Tongue (tissue), 2 donors: ENCODE measurements around the gene SETSIP. TPM values are rescaled to one million over a fixed set of nuclear protein-coding genes. Genes with fewer than 3 reads are reported as not detected.
"Not testable (repeated sequence)": the region's sequence is repeated elsewhere in the genome, so short reads cannot be mapped to it uniquely, and the experiment has no call there.

Source experiments
- DNase-seq: peaks from one replicate; pipeline ENCODE4 v3.0.0-alpha.2; 2015
- total RNA-seq: library from RNA; depleted of rRNA; stranded (reverse); fragments of >200 nt; gene quantifications from one replicate; pipeline ENCODE4 v1.2.3, GENCODE V29; 2014

SETSIP gene
- total RNA-seq, 1 donor from 2014 or later, result not detected

- DNase-seq, result no peak
Observed at GRCh38 chr1:92051948-92052347, 23.3 kb downstream of the SETSIP start.

DNA sequence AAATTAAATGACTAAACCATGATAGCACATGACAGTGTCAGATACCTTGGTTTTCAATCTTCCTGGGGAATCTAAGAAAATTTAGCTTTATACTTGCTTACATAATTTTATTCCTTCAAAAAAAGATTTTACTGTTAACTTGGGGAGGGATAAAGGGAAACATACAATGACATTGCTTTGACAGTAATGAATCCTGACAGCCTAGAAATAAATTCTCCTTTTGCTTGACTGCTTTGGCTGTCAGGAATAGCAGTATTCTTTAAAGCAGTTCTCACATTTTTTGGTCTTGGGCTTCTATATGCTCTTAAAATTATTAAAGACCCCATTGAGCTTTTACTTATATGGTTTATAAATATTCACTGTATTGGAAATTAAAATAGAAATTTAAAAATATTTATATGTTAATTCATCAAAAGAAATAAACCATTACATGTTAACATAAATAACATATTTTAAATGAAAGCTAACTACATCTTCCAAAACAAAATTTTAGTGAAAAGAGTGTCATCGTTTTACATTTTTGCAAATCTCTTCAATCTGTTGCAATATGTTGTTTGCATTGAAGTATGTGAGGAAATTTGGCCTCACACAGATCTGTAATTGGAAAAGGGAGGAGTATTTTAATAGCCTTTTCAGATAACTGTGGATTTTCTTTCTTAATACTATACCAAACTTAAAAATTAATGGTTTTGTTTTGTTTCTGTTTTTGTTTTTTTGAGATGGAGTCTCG is 29.3 kb downstream of the SETSIP start:
- no peak for DNase-seq

- no peak for DNase-seq
Observed at GRCh38 chr1:92043621-92044020, 31.6 kb downstream of the SETSIP start.

DNA sequence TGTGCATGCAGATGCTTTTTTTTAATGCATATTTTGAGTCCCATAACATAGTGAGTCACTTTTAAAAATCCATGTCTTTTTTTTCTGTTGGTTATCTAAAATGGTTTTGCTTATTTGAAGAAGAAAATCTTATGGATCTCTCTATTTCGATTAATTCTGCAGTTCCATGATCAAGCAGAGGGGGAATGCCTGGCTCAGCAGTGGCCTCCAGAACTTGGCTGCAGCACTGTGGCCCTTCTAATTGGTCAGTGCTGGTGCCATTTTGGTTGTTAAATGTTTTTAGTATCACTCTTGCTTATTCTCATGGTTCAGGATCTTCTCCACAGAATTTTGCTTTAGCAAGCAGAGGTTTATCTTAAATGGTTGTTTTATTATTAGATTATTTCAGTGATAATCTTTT is 34.2 kb downstream of the SETSIP start:
- no peak for DNase-seq

DNA sequence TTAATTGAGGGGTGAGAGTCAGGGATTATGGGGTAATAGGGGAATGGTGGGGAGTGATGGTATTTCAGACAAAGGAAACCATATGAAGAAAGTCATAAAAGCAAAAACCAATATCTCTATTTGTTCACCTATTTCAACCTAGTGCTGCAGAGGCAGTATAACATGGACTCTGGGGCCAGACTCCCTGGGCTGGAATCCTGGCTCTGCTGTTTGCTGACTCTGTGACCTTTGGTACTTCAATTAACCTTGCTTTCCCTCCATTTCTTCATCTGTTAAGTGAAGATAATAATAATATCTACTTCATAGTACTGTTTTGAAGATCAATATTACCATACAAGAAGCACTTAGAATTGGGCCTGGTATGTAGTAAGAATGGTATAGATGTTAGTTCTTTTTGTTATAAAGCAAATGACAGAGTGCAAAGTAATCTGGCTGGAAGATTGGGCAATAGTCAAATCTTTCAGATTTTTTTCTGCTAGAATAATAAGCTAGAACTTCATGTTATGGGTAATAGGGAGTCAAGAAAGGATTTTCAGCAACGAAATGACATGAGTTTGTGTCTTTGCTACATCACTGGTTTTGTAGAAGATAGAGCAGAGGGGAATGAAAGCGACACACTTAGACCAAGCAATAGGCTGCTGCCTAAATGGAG is 36.4 kb downstream of the SETSIP start:
- DNase-seq, result no peak

GRCh38 chr1:92037400-92037799 is 37.8 kb downstream of the SETSIP start:
- no peak for DNase-seq

DNA sequence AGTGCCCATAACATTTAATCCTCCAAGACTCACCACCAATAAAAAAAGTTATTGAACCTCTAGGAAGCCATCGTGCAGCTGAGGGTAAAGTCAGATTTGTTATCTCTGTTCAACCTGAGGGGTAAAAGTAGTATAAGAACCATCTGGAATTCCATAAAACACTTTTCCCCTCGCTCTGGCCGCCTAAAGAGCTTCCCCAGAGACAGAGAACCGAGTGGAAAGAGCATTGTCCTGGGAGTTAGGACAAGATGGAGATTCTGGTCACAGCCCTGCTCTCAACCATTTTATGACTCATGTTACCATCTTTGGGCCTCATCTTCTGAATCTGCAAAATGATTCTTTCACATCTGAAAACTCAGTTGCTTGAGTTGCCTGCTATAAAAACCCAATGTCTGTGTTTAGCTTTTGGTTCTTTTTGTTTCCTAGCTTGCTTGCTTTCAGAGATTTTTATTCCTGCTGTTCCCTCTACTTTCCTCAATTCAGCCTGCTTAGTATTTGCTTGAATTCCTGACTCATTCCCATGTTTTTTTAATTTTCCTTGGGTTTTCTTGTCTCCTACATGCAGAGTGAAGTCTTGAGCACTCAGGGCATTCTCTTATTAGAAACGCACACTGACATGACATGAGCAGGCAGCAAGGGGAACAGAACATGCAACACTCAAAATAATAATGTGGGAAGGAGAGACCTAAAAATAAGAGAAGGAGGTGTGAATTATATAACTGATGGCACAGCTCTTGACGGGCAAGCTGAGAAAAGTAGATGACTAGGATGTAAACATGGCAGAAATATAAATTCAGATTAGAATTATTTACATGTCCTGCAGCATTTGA is 43.7 kb downstream of the SETSIP start:
- no peak for DNase-seq

- no peak for DNase-seq
Observed at GRCh38 chr1:92030656-92031107, 44.5 kb downstream of the SETSIP start.

DNA sequence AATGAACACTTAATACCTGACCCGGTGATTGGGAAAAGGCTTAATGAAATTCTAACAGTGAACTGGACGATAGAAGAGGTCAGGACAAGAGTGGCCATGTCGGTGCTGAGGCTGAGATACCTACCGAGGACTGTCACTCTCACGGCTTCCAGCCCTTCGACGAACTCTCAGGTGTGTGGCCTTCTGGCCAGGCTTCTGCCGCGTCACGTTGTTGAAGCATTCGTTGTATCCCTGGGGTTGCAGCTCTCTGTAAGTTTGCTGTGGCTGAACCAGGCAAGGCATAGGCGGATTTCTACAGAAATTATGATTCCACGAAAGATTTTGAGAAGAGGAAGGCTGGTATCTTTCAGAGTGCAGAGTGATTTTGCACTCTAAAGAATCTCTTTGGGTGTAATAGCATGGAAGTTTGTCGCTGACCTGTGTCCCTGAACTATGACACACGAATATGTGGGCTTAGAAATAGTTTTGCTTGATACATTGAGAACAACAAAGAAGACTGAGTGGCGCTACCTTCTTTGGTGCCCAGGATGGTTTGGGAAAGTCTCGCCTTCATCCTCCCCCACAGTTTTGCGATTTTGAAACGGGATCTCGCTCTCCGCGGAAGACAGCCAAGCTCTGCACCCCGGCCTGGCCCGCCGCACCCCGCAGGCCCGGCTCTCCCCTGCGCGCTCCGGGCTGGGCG is 45.8 kb downstream of the SETSIP start:
- DNase-seq, result peak; percentile 2

DNA sequence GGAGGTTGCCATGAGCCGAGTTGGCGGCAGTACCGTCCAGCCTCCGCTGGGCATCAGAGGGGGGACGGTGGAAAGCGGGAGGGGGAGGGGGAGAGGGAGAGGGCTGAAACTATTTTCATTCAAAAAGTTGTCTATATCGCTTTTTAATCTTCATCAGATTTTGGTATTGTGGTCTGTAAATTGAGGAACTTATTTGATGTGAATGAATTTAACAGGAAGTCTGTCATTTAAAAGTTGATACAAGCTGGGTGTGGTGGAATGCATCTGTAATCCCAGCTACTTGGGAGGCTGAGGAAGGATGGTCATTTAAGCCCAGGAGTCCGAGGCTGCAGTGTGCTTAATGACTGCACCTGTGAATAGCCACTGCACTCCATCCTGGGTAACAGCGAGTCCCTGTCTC is 48.4 kb downstream of the SETSIP start:
- DNase-seq, result no peak

DNA sequence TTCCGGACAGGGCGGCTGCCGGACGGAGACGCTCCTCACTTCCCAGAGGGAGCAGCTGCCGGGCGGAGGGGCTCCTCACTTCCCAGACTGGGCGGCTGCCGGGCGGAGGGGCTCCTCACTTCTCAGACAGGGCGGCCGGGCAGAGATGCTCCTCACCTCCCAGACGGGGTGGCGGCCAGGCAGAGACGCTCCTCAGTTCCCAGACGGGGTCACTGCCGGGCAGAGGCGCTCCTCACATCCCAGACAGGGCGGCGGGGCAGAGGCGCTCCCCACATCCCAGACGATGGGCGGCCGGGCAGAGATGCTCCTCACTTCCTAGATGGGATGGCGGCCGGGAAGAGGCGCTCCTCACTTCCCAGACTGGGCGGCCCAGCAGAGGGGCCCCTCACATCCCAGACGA is 49.2 kb downstream of the SETSIP start:
- not testable (repeated sequence) for DNase-seq

Other genes with a start within 250 kb of the SETSIP start
- gene TGFBR3, start 189.3 kb downstream of the SETSIP start, total RNA-seq, result 69.2 TPM
- not detected for gene BRDT, start 126.0 kb downstream of the SETSIP start, total RNA-seq
- 0.41 TPM for gene EPHX4, start 45.4 kb downstream of the SETSIP start, total RNA-seq
- gene BTBD8, start 4.9 kb upstream of the SETSIP start, total RNA-seq, result 8.1 TPM
- gene C1orf146, start 142.5 kb upstream of the SETSIP start, total RNA-seq, result not detected
- 17.6 TPM for gene GLMN, start 223.6 kb upstream of the SETSIP start, total RNA-seq
- 19.0 TPM for gene RPAP2, start 223.6 kb upstream of the SETSIP start, total RNA-seq